Central memory CD8-positive, alpha-beta T cell (primary cell): ENCODE results near the gene GRIN2A.
"Not testable (repeated sequence)": the region's sequence is repeated elsewhere in the genome, so short reads cannot be mapped to it uniquely, and the experiment has no call there.

Experiments
- ATAC-seq: fragments of 150-1000 bp; cut with Tn5 transposase; replicated peaks from 2 replicates; pipeline ENCODE4 v1.10.0; 2022; ENCODE audit warnings: mild to moderate bottlenecking, moderate FRiP score, moderate number of reproducible peaks; ENCODE audit not compliant: poor library complexity, severe bottlenecking; ENCODE audit errors: extremely low read depth
- DNase-seq, 2 donors: peaks; one replicate each; pipeline ENCODE4 v3.0.0; 2021; ENCODE audit warnings: low spot score in 2 of 2
- H3K27ac Mint-ChIP-seq: one replicate; pipeline ENCODE4 v1.8.0; 2022; ENCODE audit warnings: low read depth, mild to moderate bottlenecking, moderate library complexity, mixed read lengths
- H3K27me3 Mint-ChIP-seq: one replicate; pipeline ENCODE4 v1.8.0; 2022; ENCODE audit warnings: mixed read lengths
- H3K36me3 Mint-ChIP-seq: one replicate; pipeline ENCODE4 v1.8.0; 2022; ENCODE audit warnings: mild to moderate bottlenecking, moderate library complexity, mixed read lengths; ENCODE audit not compliant: insufficient read depth
- H3K4me1 Mint-ChIP-seq: one replicate; pipeline ENCODE4 v1.8.0; 2022; ENCODE audit warnings: mixed read lengths
- H3K4me3 Mint-ChIP-seq: one replicate; pipeline ENCODE4 v1.8.0; 2022; ENCODE audit warnings: mild to moderate bottlenecking, moderate library complexity, mixed read lengths
- H3K9me3 Mint-ChIP-seq: one replicate; pipeline ENCODE4 v1.8.0; 2022; ENCODE audit warnings: mixed read lengths

Gene GRIN2A

GRCh38 chr16:9900576-9900975 lies 281.7 kb downstream of the GRIN2A start:
- H3K9me3 Mint-ChIP-seq = peaks cover 15% of the 10 kb centered on the region
- DNase-seq (no peak), ATAC-seq (no peak)
- no peaks in the 10 kb centered on the region for H3K27me3 Mint-ChIP-seq
- H3K27ac Mint-ChIP-seq = no peak overlapping the region
- no peaks in the 10 kb centered on the region for H3K36me3 Mint-ChIP-seq
- H3K4me1 Mint-ChIP-seq = no peaks in the 10 kb centered on the region
- H3K4me3 Mint-ChIP-seq = no peak overlapping the region

GRCh38 chr16:9898555-9898954 lies 283.7 kb downstream of the GRIN2A start:
- Mint-ChIP-seq H3K9me3 (peaks cover 15% of the 10 kb centered on the region), H3K4me3 (no peak overlapping the region), H3K27ac (no peak overlapping the region), H3K4me1 (no peaks in the 10 kb centered on the region), H3K36me3 (no peaks in the 10 kb centered on the region), H3K27me3 (no peaks in the 10 kb centered on the region)
- ATAC-seq (no peak), DNase-seq (no peak)

- Mint-ChIP-seq H3K27me3 (no peaks in the 10 kb centered on the region), H3K36me3 (no peaks in the 10 kb centered on the region), H3K4me3 (no peak overlapping the region), H3K9me3 (peaks cover 15% of the 10 kb centered on the region), H3K27ac (no peak overlapping the region), H3K4me1 (no peaks in the 10 kb centered on the region)
- ATAC-seq (no peak), DNase-seq (no peak)
These were observed 284.1 kb downstream of the GRIN2A start for GRCh38 chr16:9898124-9898523.

- ATAC-seq (no peak), DNase-seq (no peak)
- H3K36me3 Mint-ChIP-seq = no peaks in the 10 kb centered on the region
- no peak overlapping the region for H3K27ac Mint-ChIP-seq
- no peaks in the 10 kb centered on the region for H3K27me3 Mint-ChIP-seq
- H3K9me3 Mint-ChIP-seq = peaks cover 15% of the 10 kb centered on the region
- H3K4me3 Mint-ChIP-seq = no peak overlapping the region
- H3K4me1 Mint-ChIP-seq = no peaks in the 10 kb centered on the region
These were observed 286.4 kb downstream of the GRIN2A start for GRCh38 chr16:9895817-9896216.

GRCh38 chr16:9885876-9886275 lies 296.4 kb downstream of the GRIN2A start:
- Mint-ChIP-seq H3K4me1 (no peaks in the 10 kb centered on the region), H3K36me3 (no peaks in the 10 kb centered on the region), H3K9me3 (no peaks in the 10 kb centered on the region), H3K27ac (no peak overlapping the region), H3K27me3 (no peaks in the 10 kb centered on the region), H3K4me3 (no peak overlapping the region)
- DNase-seq (no peak), ATAC-seq (no peak)

- no peaks in the 10 kb centered on the region for H3K27me3 Mint-ChIP-seq
- no peak overlapping the region for H3K27ac Mint-ChIP-seq
- no peak for DNase-seq
- H3K4me3 Mint-ChIP-seq = no peak overlapping the region
- no peaks in the 10 kb centered on the region for H3K36me3 Mint-ChIP-seq
- no peaks in the 10 kb centered on the region for H3K4me1 Mint-ChIP-seq
- H3K9me3 Mint-ChIP-seq = no peaks in the 10 kb centered on the region
- ATAC-seq = no peak
These were observed 296.8 kb downstream of the GRIN2A start for GRCh38 chr16:9885467-9885866.

- not testable (repeated sequence) for DNase-seq, ATAC-seq, H3K27me3 Mint-ChIP-seq, H3K27ac Mint-ChIP-seq, H3K4me1 Mint-ChIP-seq, H3K9me3 Mint-ChIP-seq, H3K4me3 Mint-ChIP-seq, H3K36me3 Mint-ChIP-seq
These were observed 306.2 kb downstream of the GRIN2A start for GRCh38 chr16:9875981-9876380.

GRCh38 chr16:9874219-9874618 lies 308.0 kb downstream of the GRIN2A start:
- no peaks in the 10 kb centered on the region for H3K9me3 Mint-ChIP-seq

GRCh38 chr16:9870962-9871361 lies 311.3 kb downstream of the GRIN2A start:
- no peaks in the 10 kb centered on the region for H3K9me3 Mint-ChIP-seq
- no peaks in the 10 kb centered on the region for H3K27me3 Mint-ChIP-seq
- no peaks in the 10 kb centered on the region for H3K36me3 Mint-ChIP-seq
- ATAC-seq (no peak), DNase-seq (no peak)
- no peak overlapping the region for H3K27ac Mint-ChIP-seq
- no peaks in the 10 kb centered on the region for H3K4me1 Mint-ChIP-seq
- no peak overlapping the region for H3K4me3 Mint-ChIP-seq

More at GRCh38 chr16:9874219-9874618, 308.0 kb downstream of the GRIN2A start:
- H3K4me1 Mint-ChIP-seq = no peaks in the 10 kb centered on the region
- H3K4me3 Mint-ChIP-seq = no peak overlapping the region
- no peaks in the 10 kb centered on the region for H3K36me3 Mint-ChIP-seq
- DNase-seq (no peak), ATAC-seq (no peak)
- no peak overlapping the region for H3K27ac Mint-ChIP-seq
- no peaks in the 10 kb centered on the region for H3K27me3 Mint-ChIP-seq

- H3K27ac Mint-ChIP-seq = no peak overlapping the region
- DNase-seq = no peak
- H3K36me3 Mint-ChIP-seq = no peaks in the 10 kb centered on the region
- no peak for ATAC-seq
- no peaks in the 10 kb centered on the region for H3K4me1 Mint-ChIP-seq
- H3K27me3 Mint-ChIP-seq = no peaks in the 10 kb centered on the region
- H3K4me3 Mint-ChIP-seq = no peak overlapping the region
- no peaks in the 10 kb centered on the region for H3K9me3 Mint-ChIP-seq
These were observed 312.5 kb downstream of the GRIN2A start for GRCh38 chr16:9869776-9870175.

GRCh38 chr16:9868606-9869149 lies 313.6 kb downstream of the GRIN2A start:
- Mint-ChIP-seq H3K9me3 (no peaks in the 10 kb centered on the region), H3K4me1 (no peaks in the 10 kb centered on the region), H3K27ac (no peak overlapping the region), H3K4me3 (no peak overlapping the region), H3K36me3 (no peaks in the 10 kb centered on the region), H3K27me3 (no peaks in the 10 kb centered on the region)
- ATAC-seq (no peak), DNase-seq (no peak)

- no peak for ATAC-seq
- DNase-seq = no peak
- Mint-ChIP-seq H3K27me3 (no peaks in the 10 kb centered on the region), H3K36me3 (no peaks in the 10 kb centered on the region), H3K27ac (no peak overlapping the region), H3K4me3 (no peak overlapping the region), H3K9me3 (no peaks in the 10 kb centered on the region), H3K4me1 (no peaks in the 10 kb centered on the region)
These were observed 315.1 kb downstream of the GRIN2A start for GRCh38 chr16:9867176-9867575.

GRCh38 chr16:9864461-9864860 lies 317.8 kb downstream of the GRIN2A start:
- DNase-seq (no peak), ATAC-seq (no peak)
- Mint-ChIP-seq H3K9me3 (no peaks in the 10 kb centered on the region), H3K27me3 (no peaks in the 10 kb centered on the region), H3K27ac (no peak overlapping the region), H3K4me1 (no peaks in the 10 kb centered on the region), H3K4me3 (no peak overlapping the region), H3K36me3 (no peaks in the 10 kb centered on the region)

- Mint-ChIP-seq H3K4me3 (no peak overlapping the region), H3K4me1 (no peaks in the 10 kb centered on the region), H3K9me3 (no peaks in the 10 kb centered on the region), H3K27ac (no peak overlapping the region), H3K36me3 (no peaks in the 10 kb centered on the region), H3K27me3 (no peaks in the 10 kb centered on the region)
- ATAC-seq = no peak
- no peak for DNase-seq
These were observed 319.9 kb downstream of the GRIN2A start for GRCh38 chr16:9862327-9862726.
